ENCODE data around the gene CSRP2.

CSRP2 gene

DNA sequence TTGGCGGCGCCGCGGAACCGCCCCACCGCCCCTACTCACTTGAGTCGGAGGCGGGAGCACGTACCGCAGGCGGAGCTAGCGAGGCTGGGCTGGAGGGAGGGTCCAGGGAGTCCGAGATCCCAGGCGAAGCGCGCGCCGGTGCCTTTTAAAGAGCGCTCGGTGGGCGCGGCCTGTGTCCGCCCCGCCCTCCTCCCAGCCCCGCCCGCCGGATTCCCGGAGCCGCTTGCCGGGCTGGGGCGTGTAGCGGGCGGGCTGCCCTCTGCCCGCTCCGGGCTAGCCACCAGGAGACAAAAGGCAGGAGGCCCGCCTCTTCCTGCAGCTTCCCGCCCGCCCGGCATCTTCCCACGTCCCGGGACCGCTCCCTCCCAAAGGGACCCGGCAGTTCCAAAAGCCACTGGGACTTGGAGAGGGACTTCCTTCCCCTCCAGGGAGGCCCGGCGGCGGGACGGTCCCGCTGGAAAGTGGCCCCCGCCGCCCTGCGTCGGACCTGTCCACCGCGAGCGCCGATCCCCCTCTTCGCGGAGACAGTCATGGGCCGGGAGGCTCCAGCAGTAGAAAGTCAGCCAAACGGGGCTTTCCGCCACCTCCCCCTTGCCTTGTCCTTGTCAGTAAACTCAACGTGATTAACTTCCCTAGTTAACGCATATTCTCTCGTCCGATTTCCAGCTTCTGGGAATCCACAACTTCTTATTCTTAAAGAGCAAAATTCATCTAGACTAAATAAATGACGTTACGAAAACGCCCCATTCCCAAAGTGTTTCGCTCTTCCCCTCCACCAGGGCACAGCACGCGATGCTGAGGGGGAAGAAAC is at the start of gene CSRP2:
Gene CSRP2, minus strand, starts transcription at position 121 of the 811 bp plus-strand sequence. CDS start 12,759 bp downstream, outside the sequence.
- peak; percentile 43 to 47 for DNase-seq

DNA sequence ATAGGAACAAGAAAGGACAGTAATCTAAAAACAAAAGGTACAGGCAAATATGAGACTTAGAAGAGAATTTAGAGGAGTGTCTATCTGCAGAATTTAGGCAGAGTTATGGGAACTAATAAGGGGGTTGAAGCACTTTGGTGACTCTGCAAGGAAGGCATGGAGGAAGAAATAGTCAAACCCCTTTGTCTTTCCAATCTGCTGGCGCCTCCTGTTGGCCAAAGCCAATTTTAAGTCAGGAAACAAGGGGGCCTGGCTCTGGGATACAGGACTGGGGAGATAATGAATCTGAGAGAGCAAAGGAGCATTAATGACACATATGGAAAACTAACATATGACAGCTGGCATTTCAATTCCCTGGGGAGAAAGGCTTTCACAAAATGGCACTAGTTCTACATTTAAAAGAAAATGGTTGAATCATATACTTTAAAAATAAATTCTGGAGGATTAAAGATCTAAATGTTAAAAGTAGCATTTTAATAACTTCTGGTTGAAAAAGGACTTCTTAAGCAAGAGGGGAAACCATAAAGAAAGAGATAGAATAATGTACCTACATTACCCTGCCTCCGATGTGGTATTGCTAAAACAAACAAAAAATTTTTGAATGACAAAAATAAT is 48.5 kb upstream of the CSRP2 start:
- peak in 1 of 2 donors; percentile 5 for DNase-seq

DNA sequence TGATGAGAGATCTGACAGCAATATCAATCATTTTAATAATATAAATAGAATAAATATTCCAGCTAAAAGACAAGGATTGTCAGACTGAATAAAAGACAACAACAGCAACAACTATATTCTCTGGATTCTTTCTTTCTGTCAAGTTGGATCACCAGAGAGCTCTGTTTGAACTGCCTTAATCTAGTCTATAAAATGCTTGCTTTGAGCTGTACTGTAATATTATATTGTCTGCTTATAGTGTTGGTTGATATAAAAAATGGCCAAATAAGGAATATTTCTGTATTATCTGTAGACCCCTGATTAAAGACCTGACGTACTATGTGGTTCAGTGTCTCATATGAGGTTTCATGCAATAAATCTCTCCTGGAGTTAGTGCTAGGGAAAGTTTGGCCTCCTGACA is 46.3 kb upstream of the CSRP2 start:
- no peak for DNase-seq

- DNase-seq = no peak
Measured at GRCh38 chr12:76922866-76923265, 44.0 kb upstream of the CSRP2 start.

DNA sequence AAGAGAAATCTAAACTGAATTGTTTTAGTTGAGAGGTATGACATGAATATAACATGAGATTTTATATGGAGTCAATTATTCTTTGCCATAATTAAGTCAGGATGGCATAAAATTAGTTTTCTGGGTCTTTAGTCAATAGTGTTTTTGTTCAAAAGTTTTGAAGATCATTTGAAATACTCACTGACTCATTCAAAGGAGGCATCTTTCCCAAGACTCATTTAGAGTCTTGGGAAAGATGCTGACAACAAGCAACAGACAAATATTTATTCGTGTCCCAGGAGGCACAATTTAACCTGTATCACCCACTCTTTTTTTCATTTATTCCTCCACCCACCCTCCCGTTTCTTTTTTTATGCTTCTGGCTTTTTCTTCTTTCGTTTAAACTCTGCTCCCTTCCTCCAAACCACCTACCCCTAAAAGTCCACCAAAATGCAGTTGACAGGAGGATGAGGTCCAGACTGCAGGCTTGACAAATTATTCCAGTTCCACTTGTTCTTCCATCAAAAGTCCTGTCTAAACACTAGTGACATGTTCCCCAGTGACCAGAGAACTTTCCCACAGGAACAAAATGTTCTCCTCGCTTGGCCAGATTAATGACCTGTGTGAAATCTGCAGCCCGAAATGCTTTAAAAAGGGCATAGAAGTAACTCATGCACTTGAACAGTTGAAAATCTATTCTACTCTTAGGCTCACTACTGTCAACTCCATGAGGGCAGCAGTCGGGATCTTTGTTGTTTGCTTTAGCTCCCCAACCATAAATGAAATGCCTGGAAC is 43.3 kb upstream of the CSRP2 start:
- no peak for DNase-seq

DNA sequence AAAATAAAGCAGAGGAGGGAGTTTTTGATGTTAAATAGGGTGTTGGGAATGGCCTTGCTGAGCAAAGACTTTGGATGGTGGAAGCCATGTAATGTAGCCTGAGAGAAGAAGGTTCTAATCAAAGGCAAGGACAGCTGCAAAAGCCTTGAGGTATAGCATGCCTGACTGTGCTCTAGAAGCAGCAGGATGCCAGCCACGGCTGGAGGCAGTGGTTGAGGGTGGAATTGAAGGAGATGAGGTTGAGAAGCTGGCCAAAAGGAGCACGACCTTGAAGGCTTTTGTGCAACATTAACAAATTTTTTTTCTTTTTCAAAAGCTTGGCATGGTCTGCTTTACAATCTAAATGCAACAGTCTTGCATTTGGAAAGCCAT is 42.3 kb upstream of the CSRP2 start:
- no peak for DNase-seq

DNA sequence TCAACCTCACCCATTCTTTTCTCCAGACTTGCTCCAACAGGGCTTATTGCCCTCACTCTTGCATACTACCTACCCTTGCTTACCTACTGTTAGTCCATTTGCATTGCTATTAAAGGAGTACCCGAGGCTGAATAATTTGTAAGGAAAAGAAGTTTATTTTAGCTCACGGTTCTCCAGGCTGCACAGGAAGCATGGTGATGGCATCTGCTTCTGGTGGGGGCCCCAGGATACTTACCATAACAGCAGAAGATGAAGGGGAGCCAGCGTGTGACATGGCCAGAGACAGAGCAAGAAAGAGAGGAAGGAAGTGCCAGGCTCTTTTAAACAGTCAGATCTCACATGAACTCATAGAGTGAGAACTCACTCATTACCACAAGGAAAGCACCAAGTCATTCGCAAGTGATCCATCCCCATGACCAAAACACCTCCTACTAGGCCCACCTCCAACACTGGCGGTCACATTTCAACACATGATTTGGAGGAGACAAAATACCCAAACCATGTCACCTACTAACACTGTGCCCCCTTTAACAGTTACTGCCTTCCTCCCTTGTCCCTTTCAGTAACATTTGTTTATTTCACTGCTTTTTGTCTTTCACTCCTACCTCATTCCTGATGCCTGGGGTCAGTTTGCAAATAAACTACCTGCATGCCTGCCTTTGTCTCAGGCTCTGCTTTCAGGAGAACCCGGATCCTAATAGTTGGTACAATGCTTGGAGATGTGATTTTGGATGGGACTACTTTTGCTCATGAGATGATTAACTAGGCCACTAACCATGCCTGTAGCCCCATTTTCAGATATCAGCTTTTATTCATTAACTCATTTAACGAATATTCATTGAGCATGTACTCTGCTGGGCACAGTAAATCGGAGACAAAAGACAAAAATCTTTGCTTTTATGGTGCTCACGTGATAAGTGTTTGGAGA is 41.6 kb upstream of the CSRP2 start:
- no peak for DNase-seq

- no peak for DNase-seq
Measured at GRCh38 chr12:76919383-76920171, 40.8 kb upstream of the CSRP2 start.

- no peak for DNase-seq
Measured at GRCh38 chr12:76916170-76916540, 37.3 kb upstream of the CSRP2 start.

DNA sequence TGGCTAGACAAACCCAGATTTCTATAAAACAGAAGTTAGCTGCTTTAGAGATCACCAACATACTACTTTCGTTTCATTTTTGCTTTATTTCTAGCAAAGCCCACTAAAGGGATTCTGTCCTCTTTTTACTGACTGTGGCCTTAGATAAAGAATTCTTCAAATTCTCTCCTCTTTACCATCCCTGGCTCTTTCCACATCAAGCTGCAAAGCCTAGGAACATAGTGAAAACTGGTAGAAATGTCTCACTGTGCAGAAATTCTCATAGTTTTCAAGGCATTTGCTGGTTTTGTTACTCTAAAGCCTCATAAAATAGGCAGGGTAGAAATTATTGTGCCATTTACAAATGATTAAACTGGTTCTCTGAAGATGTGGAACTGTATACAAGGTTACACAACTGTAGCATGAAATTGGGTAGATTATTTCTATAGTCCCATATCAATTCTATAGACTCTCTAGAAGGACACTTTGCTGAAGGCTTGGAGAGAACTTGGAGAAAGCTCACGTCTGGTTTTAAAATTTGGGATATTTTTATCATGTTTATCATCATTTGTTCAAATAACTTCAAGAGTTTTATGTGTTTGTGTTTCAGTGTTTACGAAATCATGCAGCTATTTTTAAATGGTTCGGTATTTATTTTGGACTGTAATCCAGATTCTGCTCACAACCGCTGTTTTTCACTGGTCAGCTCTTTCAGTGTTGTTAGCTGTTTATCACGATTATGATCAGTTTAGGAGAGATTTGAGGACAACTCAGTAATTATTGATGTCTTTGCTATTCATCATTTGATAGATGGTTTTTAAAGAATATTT is 36.7 kb upstream of the CSRP2 start:
- DNase-seq = no peak

DNA sequence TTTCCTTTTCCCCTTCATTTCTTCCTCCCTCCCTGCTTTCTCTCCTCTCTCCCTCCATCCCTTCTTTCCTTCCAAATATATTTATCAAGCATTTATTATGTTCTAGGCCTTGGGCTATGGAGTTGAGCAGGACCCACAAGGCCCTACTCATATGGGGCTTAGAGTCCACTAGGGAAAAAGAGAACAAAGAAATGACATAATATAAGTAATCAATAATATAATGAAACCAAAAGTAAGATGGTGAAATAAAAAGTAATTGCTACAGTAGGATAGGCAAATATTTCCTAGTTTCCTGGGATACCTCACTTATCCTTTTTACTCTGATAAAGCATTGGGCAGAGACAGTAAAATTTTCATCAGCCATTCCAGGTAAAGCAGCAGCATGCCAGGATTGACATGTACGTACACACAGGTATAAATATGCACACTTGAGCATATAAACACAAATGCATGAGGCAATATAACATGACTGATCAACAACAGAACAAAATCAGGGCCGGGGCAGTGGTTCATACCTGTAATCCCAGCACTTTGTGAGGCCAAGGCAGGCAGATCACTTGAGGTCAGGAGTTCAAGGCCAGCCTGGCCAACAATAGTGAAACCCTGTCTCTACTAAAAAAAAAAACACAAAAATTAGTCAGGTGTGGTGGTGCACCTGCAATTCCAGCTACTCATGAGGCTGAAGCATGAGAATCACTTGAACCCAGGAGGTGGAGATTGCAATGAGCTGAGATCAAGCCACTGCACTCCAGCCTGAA is 35.5 kb upstream of the CSRP2 start:
- DNase-seq = no peak

- no peak for DNase-seq
Measured at GRCh38 chr12:76909290-76909689, 30.5 kb upstream of the CSRP2 start.

DNA sequence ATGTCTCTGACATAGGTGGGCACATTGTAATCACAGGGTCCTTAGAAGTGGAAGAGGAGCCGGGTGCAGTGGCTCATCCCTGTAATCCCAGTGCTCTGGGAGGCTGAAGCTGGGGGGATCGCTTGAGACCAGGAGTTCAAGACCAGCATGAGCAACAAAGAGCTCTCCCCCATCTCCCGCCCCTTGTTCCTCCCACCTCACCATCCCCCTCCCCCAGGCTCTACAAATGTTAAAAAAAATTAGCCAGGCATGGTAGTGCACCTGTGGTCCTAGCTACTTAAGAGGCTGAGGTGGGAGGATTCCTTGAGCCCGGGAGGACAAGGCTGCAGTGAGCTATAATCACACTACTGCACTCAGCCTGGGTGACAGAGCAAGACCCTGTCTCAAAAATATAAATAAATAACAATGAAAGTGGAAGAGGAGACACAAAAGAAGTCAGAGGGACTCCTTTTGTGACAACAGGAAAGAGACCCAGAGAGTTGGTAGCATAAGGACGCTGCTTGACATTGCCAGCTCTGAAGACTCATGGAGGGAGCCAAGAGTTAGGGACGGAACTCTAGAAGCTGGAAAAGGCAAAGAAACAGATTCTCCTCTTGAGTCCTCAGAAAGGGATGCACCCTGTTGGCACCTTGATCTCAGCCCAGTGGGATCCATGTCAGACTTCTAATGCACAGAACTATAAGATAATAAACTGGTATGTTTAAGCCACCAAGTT is 29.6 kb upstream of the CSRP2 start:
- no peak for DNase-seq

DNA sequence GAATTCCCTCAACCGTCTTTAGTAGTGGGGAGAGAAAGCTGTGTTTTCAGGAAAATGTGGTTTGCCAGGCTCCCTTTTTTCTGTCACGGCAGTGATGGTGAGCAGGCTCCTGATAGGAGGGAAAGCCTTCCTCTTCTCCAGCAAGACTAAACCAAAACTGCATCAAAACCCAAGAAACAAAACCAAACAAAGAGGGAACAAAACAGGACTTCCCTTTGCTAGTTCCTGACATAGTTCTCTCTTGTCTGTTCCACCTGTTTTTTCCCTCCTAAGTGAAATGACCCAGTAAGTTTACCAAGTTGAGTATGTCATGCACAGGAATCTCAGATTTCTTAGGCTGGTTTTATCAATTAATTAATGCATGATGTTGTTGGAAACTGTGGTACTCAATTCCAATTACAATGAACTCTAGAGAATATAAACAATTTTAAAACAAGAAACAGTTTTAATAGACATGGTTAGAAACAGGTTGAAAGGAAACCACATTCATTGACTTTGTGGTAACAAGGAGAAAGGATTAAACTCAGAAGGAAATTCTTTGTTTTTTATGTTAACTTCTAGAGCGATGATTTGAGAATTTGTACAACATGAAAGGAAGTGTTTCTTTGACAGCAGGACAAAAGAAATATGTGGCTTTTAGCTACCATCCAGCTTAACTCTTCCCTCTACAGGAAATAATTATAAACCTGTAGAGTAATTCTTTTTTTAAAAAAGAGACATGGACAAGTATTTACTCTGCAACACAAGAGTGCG is 23.0 kb upstream of the CSRP2 start:
- DNase-seq = no peak

- no peak for DNase-seq
Measured at GRCh38 chr12:76899522-76899921, 20.7 kb upstream of the CSRP2 start.

DNA sequence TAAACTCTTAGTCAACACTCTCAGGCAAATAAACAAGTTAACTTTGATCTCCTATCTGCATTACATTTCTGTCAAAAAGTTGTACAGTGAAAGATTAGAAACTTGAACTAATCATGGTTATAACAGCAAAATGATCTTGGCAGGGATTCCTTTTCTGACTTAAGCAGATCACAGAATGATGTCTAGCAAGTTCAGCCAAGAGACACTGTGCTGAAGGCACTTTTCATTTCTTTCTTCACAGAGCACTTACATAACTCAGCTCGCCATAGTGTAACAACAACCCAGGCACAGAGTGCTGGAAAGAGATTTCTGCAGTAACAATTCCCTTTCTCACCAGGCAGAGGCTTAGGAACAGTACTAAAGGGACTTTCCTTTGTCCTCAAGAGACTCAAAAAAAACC is 19.6 kb upstream of the CSRP2 start:
- DNase-seq = no peak

DNA sequence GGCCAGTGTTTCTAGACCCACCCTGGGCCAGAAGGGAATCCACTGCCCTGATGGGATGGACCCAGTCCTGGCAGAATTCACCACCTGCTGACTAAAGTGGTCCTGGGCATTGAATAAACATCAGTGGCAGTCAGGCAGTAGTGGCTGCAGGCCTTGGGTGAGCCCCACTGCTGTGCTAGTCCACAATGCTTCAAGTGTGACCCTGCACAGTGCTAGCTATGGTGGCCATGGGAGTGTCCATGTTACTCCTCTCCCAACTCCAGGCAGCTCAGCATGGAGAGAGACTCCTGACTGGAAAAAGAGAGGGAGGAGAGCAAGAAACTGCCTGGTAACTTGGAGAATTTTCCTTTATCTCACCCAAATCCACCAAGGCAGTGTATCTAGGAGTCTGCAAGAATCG is 17.5 kb upstream of the CSRP2 start:
- no peak for DNase-seq

DNA sequence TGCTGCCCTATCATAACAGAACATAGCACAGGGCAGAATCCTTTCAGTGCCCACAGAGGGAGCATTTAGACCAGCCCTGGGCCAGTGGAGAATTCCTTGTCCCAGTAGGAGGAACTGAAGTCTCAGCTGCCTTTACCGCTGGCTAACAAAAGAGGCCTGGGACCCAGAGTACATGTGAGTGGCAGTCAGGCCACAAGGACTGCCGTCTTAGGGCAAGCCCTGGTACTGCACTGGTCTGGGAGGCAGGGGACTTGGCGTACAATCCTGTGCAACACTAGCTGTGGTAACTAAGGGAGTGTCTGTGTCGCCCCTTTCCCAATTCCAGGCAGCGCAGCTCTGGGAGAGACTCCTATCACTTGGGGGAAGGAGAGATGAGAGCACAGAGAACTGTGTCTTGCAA is 17.0 kb upstream of the CSRP2 start:
- no peak for DNase-seq

DNA sequence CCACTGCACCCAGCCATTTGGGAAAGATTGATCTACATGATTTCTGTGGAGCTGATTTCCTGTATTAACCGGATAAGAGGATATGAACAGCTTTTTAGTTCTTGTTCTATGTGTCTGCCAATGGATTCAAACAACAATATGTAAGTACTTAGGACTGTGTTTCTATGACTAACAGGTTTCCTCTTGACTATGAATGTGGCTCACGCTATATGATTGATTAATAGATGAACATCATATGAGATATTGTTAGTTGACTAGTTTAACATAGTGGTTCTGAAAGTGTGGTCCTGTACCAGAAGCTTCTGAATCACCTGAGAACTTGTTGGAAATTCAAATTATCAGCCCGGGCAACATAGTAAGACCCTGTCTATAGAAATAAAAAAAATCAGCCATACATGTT is 12.8 kb upstream of the CSRP2 start:
- DNase-seq = no peak

Data from activated CD4-positive, alpha-beta T cell treated with anti-CD3 and anti-CD28 coated beads for 4 hours (primary cell).